ENCODE results near the gene CPT1B.

DNA sequence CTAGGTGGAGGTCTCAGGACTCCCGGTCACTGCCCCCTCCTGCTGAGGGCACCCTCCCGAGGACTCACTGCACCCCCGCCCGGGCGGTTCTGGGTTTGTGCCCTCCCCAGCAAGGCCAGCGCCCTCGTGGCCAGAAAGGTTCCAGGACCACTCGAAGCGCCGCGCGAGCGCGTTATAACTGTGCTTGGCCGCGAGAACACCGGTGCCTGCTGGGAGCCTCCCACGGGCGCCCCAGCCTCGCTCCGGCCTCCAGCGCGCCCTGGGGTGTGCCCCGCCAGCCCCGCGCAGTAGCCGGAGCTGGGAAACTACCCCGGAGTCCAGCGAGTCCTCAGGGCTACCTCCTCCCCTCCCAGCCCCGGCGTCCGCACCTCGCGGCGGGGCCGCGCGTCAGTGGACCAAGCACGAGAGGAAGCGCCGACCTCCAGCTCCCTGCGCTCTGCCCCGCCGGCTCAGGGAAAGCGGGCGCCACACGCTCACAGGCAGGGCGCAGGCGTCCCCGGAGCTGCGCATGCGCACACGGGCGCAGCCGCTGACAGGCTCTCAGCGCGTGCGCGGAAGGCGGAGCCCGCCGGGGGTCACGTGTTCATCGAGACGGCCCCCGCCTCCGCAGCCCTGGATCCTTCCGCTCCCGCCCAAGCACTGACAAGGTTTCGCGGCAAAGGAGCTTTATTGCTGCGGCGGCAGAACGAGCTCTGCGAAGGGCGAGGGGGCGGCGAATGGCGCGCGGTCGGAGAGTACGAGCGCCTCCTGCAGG lies 52.9 kb downstream of the CPT1B start, which contains the start of gene SCO2:
- TF ChIP-seq, protein P1, sequence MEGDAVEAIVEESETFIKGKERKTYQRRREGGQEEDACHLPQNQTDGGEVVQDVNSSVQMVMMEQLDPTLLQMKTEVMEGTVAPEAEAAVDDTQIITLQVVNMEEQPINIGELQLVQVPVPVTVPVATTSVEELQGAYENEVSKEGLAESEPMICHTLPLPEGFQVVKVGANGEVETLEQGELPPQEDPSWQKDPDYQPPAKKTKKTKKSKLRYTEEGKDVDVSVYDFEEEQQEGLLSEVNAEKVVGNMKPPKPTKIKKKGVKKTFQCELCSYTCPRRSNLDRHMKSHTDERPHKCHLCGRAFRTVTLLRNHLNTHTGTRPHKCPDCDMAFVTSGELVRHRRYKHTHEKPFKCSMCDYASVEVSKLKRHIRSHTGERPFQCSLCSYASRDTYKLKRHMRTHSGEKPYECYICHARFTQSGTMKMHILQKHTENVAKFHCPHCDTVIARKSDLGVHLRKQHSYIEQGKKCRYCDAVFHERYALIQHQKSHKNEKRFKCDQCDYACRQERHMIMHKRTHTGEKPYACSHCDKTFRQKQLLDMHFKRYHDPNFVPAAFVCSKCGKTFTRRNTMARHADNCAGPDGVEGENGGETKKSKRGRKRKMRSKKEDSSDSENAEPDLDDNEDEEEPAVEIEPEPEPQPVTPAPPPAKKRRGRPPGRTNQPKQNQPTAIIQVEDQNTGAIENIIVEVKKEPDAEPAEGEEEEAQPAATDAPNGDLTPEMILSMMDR (IDR thresholded peaks at IDR 0.05): peak in 3 of 4 experiments; percentile 16 to 55 (median 53)
- peak; percentile 68 to 80 for TF ChIP-seq POLR2A (IDR thresholded peaks at IDR 0.05)

Data from uterus (tissue), 2 donors.